IMR-90 (cell line): Measurements from ENCODE around the gene PRC1. TPM values are rescaled to one million over a fixed set of nuclear protein-coding genes. Genes with fewer than 3 reads are reported as not detected.

ENCODE experiments used
- ATAC-seq: fragments of 200-7000 bp; cut with Tn5 transposase; 2 replicates; pipeline ENCODE4 v1.9.1; 2020; ENCODE audit warnings: low read depth, mild to moderate bottlenecking, moderate library complexity
- BruUV-seq: library from RNA; stranded (reverse); fragments of 400-500 nt; replicated peaks from 2 replicates; lab custom pipeline; 2021; lab: Mats Ljungman, UMichigan
- CTCF ChIA-PET: fragments of 300-600 bp; formaldehyde crosslinking; extraction: SDS; loops from one replicate; lab custom pipeline; 2021; ENCODE audit warnings: antibody characterized with exemption; lab: Yijun Ruan, JAX
- POLR2A ChIA-PET: fragments of 300-600 bp; sonication (Branson Sonifier 250); formaldehyde crosslinking; loops from one replicate; lab custom pipeline; 2022; ENCODE audit warnings: antibody characterized with exemption; ENCODE audit not compliant: unreplicated experiment; lab: Charles Lee
- DNase-seq: peaks from one replicate; pipeline ENCODE4 v3.0.0; 2013
- H2AFZ ChIP-seq: replicated peaks from 2 replicates; pipeline ENCODE3; 2013; ENCODE audit warnings: low read length, mild to moderate bottlenecking; ENCODE audit not compliant: poor library complexity
- H2AK5ac ChIP-seq: 2 replicates; pipeline ENCODE4 v1.6.1; 2013; ENCODE audit warnings: low read depth, low read length, inconsistent platforms
- H2AK9ac ChIP-seq: replicated peaks from 2 replicates; pipeline ENCODE3; 2013; ENCODE audit warnings: mild to moderate bottlenecking, low read depth, low read length, moderate library complexity; ENCODE audit not compliant: poor library complexity
- H2BK120ac ChIP-seq: 2 replicates; pipeline ENCODE4 v1.6.1; 2013; ENCODE audit warnings: low read depth, low read length, inconsistent platforms
- H2BK15ac ChIP-seq: 3 replicates; pipeline ENCODE4 v1.6.1; 2013; ENCODE audit warnings: low read depth, low read length, inconsistent platforms
- H2BK20ac ChIP-seq: 2 replicates; pipeline ENCODE4 v1.6.1; 2013; ENCODE audit warnings: low read depth, mild to moderate bottlenecking, inconsistent platforms, low read length, moderate library complexity
- H2BK5ac ChIP-seq: 2 replicates; pipeline ENCODE4 v1.6.1; 2013; ENCODE audit warnings: mild to moderate bottlenecking, low read depth, low read length, inconsistent platforms; ENCODE audit not compliant: poor library complexity, severe bottlenecking
- H3K14ac ChIP-seq: replicated peaks from 2 replicates; pipeline ENCODE4 v1.6.1; 2013; ENCODE audit warnings: low read depth, low read length, inconsistent platforms
- H3K18ac ChIP-seq: 2 replicates; pipeline ENCODE4 v1.6.1; 2013; ENCODE audit warnings: low read depth, low read length, control low read depth
- H3K23ac ChIP-seq: 2 replicates; pipeline ENCODE4 v1.6.1; 2013; ENCODE audit warnings: low read depth, low read length, inconsistent platforms
- H3K27ac ChIP-seq: 2 replicates; pipeline ENCODE4 v1.5.1; 2013; ENCODE audit warnings: mild to moderate bottlenecking, control low read depth, low read length; ENCODE audit not compliant: insufficient read depth
- H3K27me3 ChIP-seq: 2 replicates; pipeline ENCODE4 v1.6.1; 2013; ENCODE audit warnings: low read length; ENCODE audit not compliant: control insufficient read depth, insufficient read depth
- H3K36me3 ChIP-seq: 2 replicates; pipeline ENCODE4 v1.6.1; 2013; ENCODE audit warnings: low read length, mixed read lengths; ENCODE audit not compliant: control insufficient read depth, insufficient read depth
- H3K4ac ChIP-seq: 2 replicates; pipeline ENCODE4 v1.6.1; 2013; ENCODE audit warnings: low read depth, low read length, inconsistent platforms
- H3K4me1 ChIP-seq: 2 replicates; pipeline ENCODE4 v1.6.1; 2013; ENCODE audit warnings: low read length, mixed read lengths; ENCODE audit not compliant: control insufficient read depth, insufficient read depth
- H3K4me2 ChIP-seq: 2 replicates; pipeline ENCODE4 v1.6.1; 2013; ENCODE audit warnings: low read depth, mild to moderate bottlenecking, control low read depth, low read length, moderate library complexity
- H3K4me3 ChIP-seq: 2 replicates; pipeline ENCODE4 v1.5.1; 2013; ENCODE audit warnings: low read depth, mild to moderate bottlenecking, control low read depth, low read length, moderate library complexity; ENCODE audit not compliant: insufficient read depth
- H3K56ac ChIP-seq: 2 replicates; pipeline ENCODE4 v1.6.1; 2013; ENCODE audit warnings: low read length, inconsistent platforms; ENCODE audit not compliant: insufficient read depth; ENCODE audit errors: extremely low read depth
- H3K79me1 ChIP-seq, 2 experiments: 2 replicates each; pipeline ENCODE4 v1.6.1; 2013; ENCODE audit warnings: low read length in 2 of 2, inconsistent platforms in 1 of 2, low read depth in 1 of 2
- H3K9ac ChIP-seq: 2 replicates; pipeline ENCODE4 v1.6.1; 2013; ENCODE audit warnings: low read depth, low read length, control low read depth
- H3K9me1 ChIP-seq: 2 replicates; pipeline ENCODE4 v1.6.1; 2013; ENCODE audit warnings: low read length, inconsistent platforms; ENCODE audit not compliant: insufficient read depth
- H3K9me3 ChIP-seq: 2 replicates; pipeline ENCODE4 v1.6.1; 2013; ENCODE audit warnings: low read length; ENCODE audit not compliant: control insufficient read depth, insufficient read depth
- H4K20me1 ChIP-seq: 2 replicates; pipeline ENCODE4 v1.6.1; 2013; ENCODE audit warnings: low read length, inconsistent platforms; ENCODE audit not compliant: insufficient read depth
- H4K5ac ChIP-seq: 2 replicates; pipeline ENCODE4 v1.6.1; 2013; ENCODE audit warnings: mild to moderate bottlenecking, low read depth, low read length, control low read depth
- H4K8ac ChIP-seq, 2 experiments: 2 replicates each; pipeline ENCODE4 v1.6.1; 2013; ENCODE audit warnings: low read depth in 2 of 2, low read length in 2 of 2, control low read depth in 1 of 2, inconsistent platforms in 1 of 2
- H4K91ac ChIP-seq: 2 replicates; pipeline ENCODE4 v1.6.1; 2013; ENCODE audit warnings: low read depth, low read length, inconsistent platforms; ENCODE audit not compliant: insufficient read depth
- MXI1 ChIP-seq: IDR thresholded peaks from 2 replicates; pipeline ENCODE4 v1.6.1; 2012; ENCODE audit warnings: low read depth, mild to moderate bottlenecking, low read length, moderate library complexity, borderline replicate concordance
- NFE2L2 ChIP-seq: fragments of 150-350 bp; IDR thresholded peaks from 2 replicates; pipeline ENCODE4 v1.6.1; 2016; ENCODE audit warnings: low read depth, mild to moderate bottlenecking, low read length
- POLR2A ChIP-seq: IDR thresholded peaks from 2 replicates; pipeline ENCODE4 v1.6.1; 2012; ENCODE audit warnings: mild to moderate bottlenecking, low read depth, low read length
- WGBS, 2 experiments: methylation state at CpG; one replicate each; pipeline versions ENCODE4 v1.1.5 to v1.1.7; 2013; ENCODE audit warnings: missing lambda C conversion rate in 2 of 2; ENCODE audit not compliant: insufficient read length in 1 of 2; ENCODE audit errors: extremely low coverage in 2 of 2; 5-methylcytosine and 5-hydroxymethylcytosine counted together
- dilution Hi-C: fragments of 300-500 bp; cut with HindIII; formaldehyde crosslinking; loops from one replicate; pipeline ENCODE4 v1.14.3; 2018; ENCODE audit warnings: low sequenced_read_pairs; ENCODE audit not compliant: unreplicated experiment
- in situ Hi-C: fragments of 300-500 bp; cut with MboI; formaldehyde crosslinking; loops from 3 replicates; pipeline ENCODE4 v1.14.3; 2019; ENCODE audit warnings: low sequenced_read_pairs, inconsistent platforms, mixed read lengths
- intact Hi-C: fragments of 100-400 bp; cut with micrococcal nuclease; formaldehyde crosslinking; loops from 2 replicates; pipeline ENCODE4 v1.10.0; 2022
- polyA plus RNA-seq, 3 experiments: library from polyadenylated mRNA; depleted of rRNA; stranded (reverse); fragments of >200 nt; gene quantifications; 2 replicates each; pipeline ENCODE4 v1.2.3, GENCODE V29; 2012; ENCODE audit warnings: low replicate concordance in 1 of 3
- total RNA-seq: library from RNA; depleted of rRNA; stranded (reverse); fragments of >200 nt; gene quantifications from 2 replicates; pipeline ENCODE4 v1.2.3, GENCODE V29; 2012
- TF ChIP-seq, protein P1 (sequence below): conservative IDR thresholded peaks from 2 replicates; pipeline ENCODE4 v1.5.1; 2012; ENCODE audit warnings: mild to moderate bottlenecking, low read depth, low read length, improper control_type of control experiment

PRC1 gene
- total and polyA plus RNA-seq, 2 of the 4 experiments (the other 2 are of a cell fraction), result 131 to 148 TPM

DNA sequence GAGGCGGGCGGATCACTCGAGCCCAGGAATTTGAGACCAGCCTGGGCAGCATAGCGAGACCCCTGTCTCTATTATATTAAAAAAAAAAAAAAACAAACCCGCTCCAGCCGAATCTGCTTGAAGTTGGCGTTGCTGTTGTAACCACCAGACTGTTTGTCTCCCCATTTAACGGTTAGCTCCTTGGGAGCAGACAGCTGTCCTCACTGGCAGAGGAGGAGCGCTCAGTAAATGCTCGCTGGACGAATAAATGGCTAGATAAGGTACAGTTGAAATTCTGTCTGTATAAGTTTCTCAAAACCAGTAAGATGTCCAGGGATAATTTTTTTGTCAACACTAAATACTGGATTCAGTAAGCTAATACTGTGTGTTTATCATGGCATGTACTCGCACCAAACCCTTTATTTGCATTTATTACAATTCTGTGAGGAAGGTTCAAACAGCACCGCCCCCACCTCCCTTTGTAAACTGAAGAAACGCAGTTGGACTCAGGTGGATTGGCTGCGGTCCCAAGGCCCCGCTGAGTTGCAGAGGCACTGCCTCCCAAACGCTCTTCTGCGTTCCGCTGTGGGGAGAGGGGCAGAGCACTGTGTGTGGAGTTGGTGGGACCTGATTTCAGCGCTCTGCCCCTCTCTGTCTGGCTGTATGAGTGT lies 38.6 kb downstream of the PRC1 start:
- Histone ChIP-seq H2BK20ac (no peak overlapping the region), H4K20me1 (no peaks in the 10 kb centered on the region; the same call in 1 of the 2 replicates), H3K4ac (no peak overlapping the region; the same call in 1 of the 2 replicates), H3K36me3 (peaks cover 33% of the 10 kb centered on the region), H4K5ac (no peak overlapping the region), H3K27me3 (no peaks in the 10 kb centered on the region), H2AK5ac (peak overlapping the region; percentile 33; the same call in 1 of the 2 replicates), H3K9me1 (no peaks in the 10 kb centered on the region), H3K23ac (no peak overlapping the region), H3K27ac (no peak overlapping the region; the same call in 1 of the 2 replicates), H3K9me3 (no peaks in the 10 kb centered on the region), H4K8ac (peak overlapping the region; percentile 24 to 68; a peak in 2 of 4 replicates), H4K91ac (peak overlapping the region; percentile 36), H3K4me2 (no peak overlapping the region), H2BK5ac (no peak overlapping the region), H2AK9ac (peak overlapping the region; percentile 60), H3K4me3 (no peak overlapping the region), H2BK120ac (no peak overlapping the region; the same call in 1 of the 2 replicates), H3K4me1 (peaks cover 6% of the 10 kb centered on the region), H2BK15ac (no peak overlapping the region), H3K14ac (no peak overlapping the region), H3K56ac (no peak overlapping the region), H2AFZ (peak overlapping the region; percentile 90), H3K18ac (no peak overlapping the region), H3K9ac (no peak overlapping the region), H3K79me1 (peaks cover 6 to 27% of the 10 kb centered on the region in 2 experiments; a peak in 3 of 4 replicates)
- in situ Hi-C loops, result loop anchor here (10.0 kb wide), 1 partner anchor 319 kb away; no protein-coding TSS in a partner anchor
- TF ChIP-seq, protein P1, sequence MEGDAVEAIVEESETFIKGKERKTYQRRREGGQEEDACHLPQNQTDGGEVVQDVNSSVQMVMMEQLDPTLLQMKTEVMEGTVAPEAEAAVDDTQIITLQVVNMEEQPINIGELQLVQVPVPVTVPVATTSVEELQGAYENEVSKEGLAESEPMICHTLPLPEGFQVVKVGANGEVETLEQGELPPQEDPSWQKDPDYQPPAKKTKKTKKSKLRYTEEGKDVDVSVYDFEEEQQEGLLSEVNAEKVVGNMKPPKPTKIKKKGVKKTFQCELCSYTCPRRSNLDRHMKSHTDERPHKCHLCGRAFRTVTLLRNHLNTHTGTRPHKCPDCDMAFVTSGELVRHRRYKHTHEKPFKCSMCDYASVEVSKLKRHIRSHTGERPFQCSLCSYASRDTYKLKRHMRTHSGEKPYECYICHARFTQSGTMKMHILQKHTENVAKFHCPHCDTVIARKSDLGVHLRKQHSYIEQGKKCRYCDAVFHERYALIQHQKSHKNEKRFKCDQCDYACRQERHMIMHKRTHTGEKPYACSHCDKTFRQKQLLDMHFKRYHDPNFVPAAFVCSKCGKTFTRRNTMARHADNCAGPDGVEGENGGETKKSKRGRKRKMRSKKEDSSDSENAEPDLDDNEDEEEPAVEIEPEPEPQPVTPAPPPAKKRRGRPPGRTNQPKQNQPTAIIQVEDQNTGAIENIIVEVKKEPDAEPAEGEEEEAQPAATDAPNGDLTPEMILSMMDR, result no peak
- no peak for TF ChIP-seq POLR2A
- no peak for TF ChIP-seq MXI1
- no peak for TF ChIP-seq NFE2L2
- BruUV-seq, result no TSS peak
- intact Hi-C loops, result loop anchor here (1.0 to 2.0 kb wide), 4 partner anchors 39 to 316 kb away; partner anchors contain the start of gene PRC1
- no peak for ATAC-seq
- POLR2A ChIA-PET, result no interaction called here
- 77% methylated on average over 5 of the region's 20 CpGs; no CpG with 5 or more reads in 1 of the 2 experiments for WGBS, 2 experiments
- no peak for DNase-seq
- dilution Hi-C loops, result no loop called here
- CTCF ChIA-PET, result interaction anchor here (0.6 to 2.6 kb wide), 11 partner anchors 11 to 605 kb away, joined by 3 to 10 read pairs (median 5); partner anchors contain the start of gene UNC45A
